ENCODE results near the gene GTF2F1.

GTF2F1 gene

DNA sequence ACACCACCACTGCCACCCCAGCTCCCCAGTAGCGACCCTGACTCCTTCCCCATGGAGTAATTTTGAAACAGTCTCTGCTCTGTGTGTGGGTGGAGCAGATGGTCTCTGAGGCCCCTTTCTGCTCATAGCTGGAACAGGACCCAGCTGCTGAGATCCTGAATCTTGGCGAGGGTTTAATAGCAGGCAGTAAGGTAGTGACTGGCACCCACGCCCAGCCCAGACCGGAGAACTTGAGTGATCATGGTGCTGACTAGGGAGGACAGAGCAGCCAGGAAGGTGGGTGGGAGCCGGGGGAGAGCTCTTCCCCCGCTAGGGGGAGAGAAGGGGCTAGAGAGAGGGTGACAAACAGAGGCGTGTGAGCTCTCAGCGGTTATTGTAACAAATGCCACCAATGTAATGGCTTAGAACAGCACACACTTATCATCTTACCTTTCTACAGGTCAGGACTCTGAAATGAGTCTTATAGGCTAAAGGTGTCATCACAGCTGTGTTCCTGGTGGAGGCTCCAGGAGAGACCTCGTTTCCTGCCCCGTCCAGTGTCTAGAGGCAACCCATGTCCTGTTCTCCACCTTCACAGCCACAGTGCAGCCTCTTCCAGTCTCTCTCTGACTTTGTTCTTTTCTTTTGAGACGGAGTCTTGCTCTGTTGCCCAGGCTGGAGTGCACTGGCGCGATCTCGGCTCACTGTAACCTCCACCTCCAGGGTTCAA, 52.3 kb downstream of the GTF2F1 start:
- Histone ChIP-seq H3K4me1 (ENCODE audit: low read length) (no peaks in the 10 kb centered on the region), H3K9me3 (replicated peaks; ENCODE audit: insufficient read depth, low read length) (no peaks in the 10 kb centered on the region), H3K79me2 (ENCODE audit: low read length) (no peaks in the 10 kb centered on the region), H3K27ac (ENCODE audit: low read length) (no peak overlapping the region), H3K9me2 (replicated peaks; ENCODE audit: insufficient read depth, low read length) (no peaks in the 10 kb centered on the region), H3K4me2 (ENCODE audit: low read depth, low read length) (no peak overlapping the region), H3K36me3 (replicated peaks; ENCODE audit: insufficient read depth, low read length) (no peaks in the 10 kb centered on the region), H3K9ac (ENCODE audit: low read length) (no peak overlapping the region), H2AFZ (ENCODE audit: low read length) (no peak overlapping the region), H4K20me1 (ENCODE audit: insufficient read depth, low read length) (no peaks in the 10 kb centered on the region), H3F3A (ENCODE audit: insufficient read depth, low read length) (no peaks in the 10 kb centered on the region), H3K4me3 (ENCODE audit: low read length) (no peak overlapping the region), H3K27me3 (replicated peaks; ENCODE audit: insufficient read depth, low read length) (peaks cover 41% of the 10 kb centered on the region)
- DNase-seq = no peak
- no peak for TF ChIP-seq EZH2 (optimal IDR thresholded peaks at IDR 0.05; ENCODE audit: low read depth, low read length)
- no peak for TF ChIP-seq EZH2phosphoT487 (IDR thresholded peaks at IDR 0.05; ENCODE audit: low read length)
- TF ChIP-seq, protein P1, sequence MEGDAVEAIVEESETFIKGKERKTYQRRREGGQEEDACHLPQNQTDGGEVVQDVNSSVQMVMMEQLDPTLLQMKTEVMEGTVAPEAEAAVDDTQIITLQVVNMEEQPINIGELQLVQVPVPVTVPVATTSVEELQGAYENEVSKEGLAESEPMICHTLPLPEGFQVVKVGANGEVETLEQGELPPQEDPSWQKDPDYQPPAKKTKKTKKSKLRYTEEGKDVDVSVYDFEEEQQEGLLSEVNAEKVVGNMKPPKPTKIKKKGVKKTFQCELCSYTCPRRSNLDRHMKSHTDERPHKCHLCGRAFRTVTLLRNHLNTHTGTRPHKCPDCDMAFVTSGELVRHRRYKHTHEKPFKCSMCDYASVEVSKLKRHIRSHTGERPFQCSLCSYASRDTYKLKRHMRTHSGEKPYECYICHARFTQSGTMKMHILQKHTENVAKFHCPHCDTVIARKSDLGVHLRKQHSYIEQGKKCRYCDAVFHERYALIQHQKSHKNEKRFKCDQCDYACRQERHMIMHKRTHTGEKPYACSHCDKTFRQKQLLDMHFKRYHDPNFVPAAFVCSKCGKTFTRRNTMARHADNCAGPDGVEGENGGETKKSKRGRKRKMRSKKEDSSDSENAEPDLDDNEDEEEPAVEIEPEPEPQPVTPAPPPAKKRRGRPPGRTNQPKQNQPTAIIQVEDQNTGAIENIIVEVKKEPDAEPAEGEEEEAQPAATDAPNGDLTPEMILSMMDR (IDR thresholded peaks at IDR 0.05; ENCODE audit: low read length) = no peak

GRCh38 chr19:6334490-6335285, 58.3 kb downstream of the GTF2F1 start:
- no peaks in the 10 kb centered on the region for H3K9me3 ChIP-seq (replicated peaks; ENCODE audit: insufficient read depth, low read length)
- H4K20me1 ChIP-seq (ENCODE audit: insufficient read depth, low read length) = no peaks in the 10 kb centered on the region
- no peak overlapping the region for H3K9ac ChIP-seq (ENCODE audit: low read length)
- no peak overlapping the region for H3K4me3 ChIP-seq (ENCODE audit: low read length)
- DNase-seq = no peak
- H2AFZ ChIP-seq (ENCODE audit: low read length) = no peak overlapping the region
- no peak overlapping the region for H3K27ac ChIP-seq (ENCODE audit: low read length)
- H3K9me2 ChIP-seq (replicated peaks; ENCODE audit: insufficient read depth, low read length) = no peaks in the 10 kb centered on the region
- peaks cover 69% of the 10 kb centered on the region for H3K27me3 ChIP-seq (replicated peaks; ENCODE audit: insufficient read depth, low read length)
- TF ChIP-seq EZH2phosphoT487 (IDR thresholded peaks at IDR 0.05; ENCODE audit: low read length) = no peak
- no peak for TF ChIP-seq EZH2 (optimal IDR thresholded peaks at IDR 0.05; ENCODE audit: low read depth, low read length)
- TF ChIP-seq, protein P1 (IDR thresholded peaks at IDR 0.05; ENCODE audit: low read length) = no peak
- H3F3A ChIP-seq (ENCODE audit: insufficient read depth, low read length) = no peaks in the 10 kb centered on the region
- H3K79me2 ChIP-seq (ENCODE audit: low read length) = no peaks in the 10 kb centered on the region
- H3K4me2 ChIP-seq (ENCODE audit: low read depth, low read length) = no peak overlapping the region
- H3K4me1 ChIP-seq (ENCODE audit: low read length) = no peaks in the 10 kb centered on the region
- H3K36me3 ChIP-seq (replicated peaks; ENCODE audit: insufficient read depth, low read length) = no peaks in the 10 kb centered on the region

- no peaks in the 10 kb centered on the region for H3K36me3 ChIP-seq (replicated peaks; ENCODE audit: insufficient read depth, low read length)
- DNase-seq = no peak
- TF ChIP-seq, protein P1 (IDR thresholded peaks at IDR 0.05; ENCODE audit: low read length) = no peak
- no peak for TF ChIP-seq EZH2phosphoT487 (IDR thresholded peaks at IDR 0.05; ENCODE audit: low read length)
- no peak for TF ChIP-seq EZH2 (optimal IDR thresholded peaks at IDR 0.05; ENCODE audit: low read depth, low read length)
- no peaks in the 10 kb centered on the region for H3K79me2 ChIP-seq (ENCODE audit: low read length)
- no peaks in the 10 kb centered on the region for H3K9me2 ChIP-seq (replicated peaks; ENCODE audit: insufficient read depth, low read length)
- H3F3A ChIP-seq (ENCODE audit: insufficient read depth, low read length) = no peaks in the 10 kb centered on the region
- H3K4me2 ChIP-seq (ENCODE audit: low read depth, low read length) = no peak within 1 kb of the TSS
- no peaks in the 10 kb centered on the region for H3K4me1 ChIP-seq (ENCODE audit: low read length)
- H3K9ac ChIP-seq (ENCODE audit: low read length) = no peak within 1 kb of the TSS
- no peaks in the 10 kb centered on the region for H4K20me1 ChIP-seq (ENCODE audit: insufficient read depth, low read length)
- H3K4me3 ChIP-seq (ENCODE audit: low read length) = no peak within 1 kb of the TSS
- H3K27me3 ChIP-seq (replicated peaks; ENCODE audit: insufficient read depth, low read length) = peaks cover 81% of the 10 kb centered on the region
- no peak within 1 kb of the TSS for H3K27ac ChIP-seq (ENCODE audit: low read length)
- no peaks in the 10 kb centered on the region for H3K9me3 ChIP-seq (replicated peaks; ENCODE audit: insufficient read depth, low read length)
- no peak within 1 kb of the TSS for H2AFZ ChIP-seq (ENCODE audit: low read length)
These were observed 59.5 kb downstream of the GTF2F1 start, which contains the start of gene ACER1 for GRCh38 chr19:6333439-6333838. ACER1 (minus strand) TSS chr19:6333612; CDS start chr19:6333551, 61 bp downstream.
